ENCODE measurements around the gene SLC7A14.

Gene SLC7A14

DNA sequence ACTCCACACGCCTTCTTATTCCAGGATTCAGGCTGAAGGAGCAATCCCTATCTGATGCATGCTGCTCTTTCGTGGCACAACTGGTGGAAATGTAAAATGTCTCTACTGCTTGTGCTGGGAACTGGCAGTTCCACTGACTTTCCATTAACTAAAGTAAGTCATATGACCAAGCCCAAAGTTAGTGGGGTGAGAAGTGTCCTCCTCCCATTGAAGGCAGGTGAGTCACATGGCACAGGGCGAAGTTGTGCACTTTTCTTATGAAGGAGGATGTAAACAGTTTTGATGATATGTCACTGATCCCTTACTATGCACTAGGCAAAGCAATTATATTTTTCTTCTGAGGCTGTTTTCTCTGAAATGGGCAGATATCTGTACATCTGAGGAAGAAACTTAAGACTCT is 51.6 kb downstream of the SLC7A14 start:
- DNase-seq (ENCODE audit: low read depth) = no peak

DNA sequence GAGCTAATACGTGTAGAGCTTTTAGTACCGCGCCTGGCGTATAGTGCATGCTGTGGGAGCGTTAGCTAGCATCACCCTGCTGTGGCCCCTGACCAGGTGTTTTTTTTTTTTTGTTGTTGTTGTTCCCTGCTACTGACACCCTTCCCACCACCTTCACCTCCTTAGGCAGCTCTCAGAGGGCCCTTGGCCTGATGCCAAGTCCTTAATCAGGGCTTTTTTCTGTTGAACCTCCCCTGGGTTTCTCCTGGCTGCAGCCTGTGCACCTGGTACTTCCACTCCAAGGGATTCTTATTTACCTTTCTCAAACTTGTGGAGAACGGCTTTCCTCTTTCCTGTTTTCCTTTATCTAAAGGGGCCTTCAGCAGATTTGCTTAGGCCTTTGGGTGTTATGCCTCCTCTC is 53.3 kb downstream of the SLC7A14 start:
- no peak for DNase-seq (ENCODE audit: low read depth)

DNA sequence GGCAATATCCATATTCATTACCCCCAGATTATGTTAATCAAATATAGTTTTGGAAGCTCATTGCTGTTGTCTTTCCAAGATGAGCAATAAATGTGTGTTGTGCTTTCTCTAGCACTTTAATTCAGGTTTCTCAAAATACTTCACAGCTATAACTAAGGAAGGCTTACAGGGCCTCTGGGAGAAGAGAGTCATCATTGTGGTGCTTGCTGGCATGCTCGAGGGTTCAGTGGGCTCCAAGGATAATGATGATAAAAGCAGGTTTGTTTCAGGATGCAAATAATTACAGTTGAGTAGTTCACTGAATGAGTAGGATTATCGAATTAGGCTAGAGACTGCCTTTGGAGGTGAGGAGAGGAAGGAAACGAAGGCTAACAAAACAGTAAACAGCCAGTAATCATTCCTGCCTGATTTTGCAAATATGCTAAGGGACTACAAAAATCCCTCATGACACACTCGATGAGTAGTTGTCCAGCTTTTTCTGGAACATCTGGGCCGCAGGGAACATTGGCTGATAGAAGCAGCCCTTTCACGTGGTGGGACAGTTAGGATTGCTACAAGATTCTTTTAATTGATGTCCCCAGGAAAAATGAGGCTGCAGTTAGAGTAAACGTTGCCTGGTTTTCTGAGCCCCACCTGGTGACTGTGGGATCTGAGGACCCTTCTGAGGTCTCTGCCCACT is 54.1 kb downstream of the SLC7A14 start:
- no peak for DNase-seq (ENCODE audit: low read depth)

DNA sequence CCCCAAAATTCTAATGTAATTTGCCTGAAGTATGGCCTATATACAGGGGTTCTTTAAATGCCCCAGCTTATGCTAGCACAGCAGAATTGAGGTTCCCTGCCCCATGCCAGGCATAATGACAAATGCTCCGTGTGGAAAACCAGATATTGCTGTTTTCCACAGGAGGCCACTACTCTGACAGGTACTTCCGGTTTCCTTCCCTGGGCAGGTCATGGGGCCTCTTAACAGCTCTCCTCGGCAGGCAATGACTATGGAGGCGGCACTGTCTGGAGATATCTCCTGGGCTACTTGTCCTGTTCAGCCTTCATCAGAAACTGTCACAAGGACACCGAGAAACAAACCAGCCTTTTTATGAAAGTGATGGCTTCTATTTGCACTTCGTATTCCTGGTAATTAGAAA is 54.8 kb downstream of the SLC7A14 start:
- no peak for DNase-seq (ENCODE audit: low read depth)

DNA sequence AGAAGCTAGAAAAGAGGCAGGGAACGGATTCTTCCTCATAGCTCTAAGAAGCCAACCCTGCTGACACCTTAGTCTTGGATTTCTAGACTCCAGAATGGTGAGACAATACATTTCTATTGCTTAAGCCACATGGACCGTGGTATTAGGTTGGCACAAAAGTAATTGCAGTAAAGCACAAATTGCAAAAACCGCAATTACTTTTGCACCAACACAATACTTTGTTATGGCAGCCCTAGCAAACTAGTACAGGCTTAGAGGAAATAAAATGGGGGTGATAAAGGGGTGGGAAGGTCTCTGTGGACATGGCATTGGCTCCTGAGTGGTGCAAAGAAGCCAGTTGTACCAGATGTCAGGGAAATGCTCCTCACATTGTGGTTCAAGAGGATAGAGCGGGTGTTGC is 56.0 kb downstream of the SLC7A14 start:
- DNase-seq (ENCODE audit: low read depth) = no peak

DNA sequence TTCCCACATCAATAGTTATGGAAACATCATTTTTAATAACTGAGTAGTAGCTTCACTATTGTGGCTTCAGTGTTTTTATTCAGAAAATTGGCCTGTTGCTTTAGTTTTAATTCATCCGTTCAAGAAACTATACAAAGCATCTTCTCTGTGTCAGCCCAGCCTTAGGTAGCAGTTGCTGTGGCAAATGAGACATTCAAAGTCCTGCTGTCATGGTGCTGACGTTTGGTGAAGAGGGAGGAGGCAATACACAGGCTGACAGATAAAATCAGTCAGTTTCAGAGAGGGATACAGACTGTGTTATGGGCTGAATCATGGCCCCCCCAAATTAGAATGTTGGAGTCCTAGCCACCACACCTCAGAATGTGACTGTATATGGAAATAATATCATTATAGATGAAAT is 56.5 kb downstream of the SLC7A14 start:
- no peak for DNase-seq (ENCODE audit: low read depth)

DNA sequence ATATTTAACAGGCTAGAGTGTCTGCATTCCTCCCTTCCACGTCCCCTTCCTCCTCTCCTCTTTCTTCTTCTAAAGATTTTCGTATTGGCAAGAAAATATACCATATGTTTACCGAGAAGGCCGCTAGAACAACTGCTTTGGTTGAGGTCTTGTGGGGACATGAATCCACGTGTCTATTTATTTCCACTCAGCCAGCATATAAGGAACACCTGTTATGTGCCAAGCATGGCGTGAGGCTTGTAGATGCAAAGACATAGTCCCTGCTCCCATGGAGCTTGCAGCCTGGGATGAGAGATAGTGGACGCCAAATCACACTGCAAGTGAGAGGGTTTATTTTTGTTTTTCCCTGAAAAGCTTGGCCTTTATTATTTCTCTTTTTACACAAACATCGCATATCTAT is 57.1 kb downstream of the SLC7A14 start:
- no peak for DNase-seq (ENCODE audit: low read depth)

DNA sequence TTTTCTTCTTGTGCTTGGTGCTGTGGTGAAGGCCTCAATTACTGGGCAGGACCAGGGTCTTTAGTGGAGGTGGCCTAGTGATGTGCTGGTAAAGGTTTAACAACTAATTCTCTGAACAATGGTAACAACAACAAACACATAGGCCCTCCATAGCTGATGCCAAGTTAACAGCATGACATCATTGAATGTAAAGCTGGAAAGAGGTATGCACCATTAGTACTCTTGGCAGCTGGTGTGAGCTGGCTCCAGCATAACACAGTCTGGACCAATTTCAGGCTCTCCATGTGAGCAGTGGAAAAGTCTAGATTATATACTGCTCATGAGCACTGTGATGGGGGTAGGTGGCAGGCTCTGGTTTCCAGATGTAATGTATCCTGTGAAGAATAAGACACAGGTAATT is 61.8 kb downstream of the SLC7A14 start:
- DNase-seq (ENCODE audit: low read depth) = no peak

DNA sequence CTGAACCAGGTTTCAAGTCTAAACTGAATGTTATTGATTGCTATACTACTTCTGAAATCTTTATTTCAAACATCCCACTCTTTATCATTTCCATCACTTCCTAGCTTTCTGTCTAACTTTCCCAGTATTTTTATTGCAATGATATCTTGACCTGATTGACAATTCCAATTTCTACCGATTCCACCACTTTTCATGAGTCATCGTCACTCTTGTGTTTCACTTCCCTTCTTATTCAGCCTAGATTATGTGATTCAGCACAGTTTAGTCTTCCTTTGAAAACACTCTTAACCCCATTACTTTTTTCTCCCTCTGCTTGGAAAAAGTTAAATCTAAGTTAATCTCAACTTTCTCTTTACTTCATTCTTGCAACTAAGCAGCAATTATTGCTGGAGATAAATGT is 62.6 kb downstream of the SLC7A14 start:
- DNase-seq (ENCODE audit: low read depth) = no peak

DNA sequence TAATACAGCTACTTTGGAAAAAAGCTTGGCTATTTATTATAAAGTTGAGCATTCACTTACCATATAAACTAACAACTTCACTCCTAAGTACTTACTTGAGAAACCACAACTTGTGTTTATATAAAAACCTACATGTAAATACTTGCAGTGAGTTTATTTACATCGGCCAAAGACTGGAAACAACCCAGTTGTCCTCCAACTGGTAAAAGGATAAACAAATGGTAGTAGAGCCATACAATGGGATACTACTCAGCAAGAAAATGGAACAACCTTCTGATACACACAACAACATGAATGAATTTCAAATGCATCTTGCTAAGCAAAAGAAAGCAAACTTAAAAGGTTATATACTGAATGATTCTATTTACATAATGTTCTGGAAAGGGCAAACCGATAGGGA is 63.7 kb downstream of the SLC7A14 start:
- DNase-seq (ENCODE audit: low read depth) = no peak

DNA sequence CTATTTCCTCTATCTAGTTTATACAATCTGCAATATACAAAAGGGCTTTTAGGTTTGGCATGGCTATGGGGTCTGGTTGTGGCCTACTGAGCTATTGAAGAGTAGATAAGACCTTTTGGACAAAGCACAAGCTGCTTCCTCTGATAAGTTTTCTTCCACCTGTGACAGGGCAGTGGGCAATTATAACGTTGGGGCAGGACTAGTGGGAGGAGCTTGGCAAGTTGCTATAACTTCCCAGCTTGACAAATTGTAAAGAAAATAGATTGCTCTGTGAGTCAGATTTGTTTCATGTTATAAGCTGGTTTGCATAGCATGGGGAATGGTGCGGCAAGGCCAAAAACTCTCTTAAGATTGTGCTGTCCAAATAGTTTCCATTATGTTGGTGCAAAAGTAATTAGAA is 64.9 kb downstream of the SLC7A14 start:
- DNase-seq (ENCODE audit: low read depth) = no peak

DNA sequence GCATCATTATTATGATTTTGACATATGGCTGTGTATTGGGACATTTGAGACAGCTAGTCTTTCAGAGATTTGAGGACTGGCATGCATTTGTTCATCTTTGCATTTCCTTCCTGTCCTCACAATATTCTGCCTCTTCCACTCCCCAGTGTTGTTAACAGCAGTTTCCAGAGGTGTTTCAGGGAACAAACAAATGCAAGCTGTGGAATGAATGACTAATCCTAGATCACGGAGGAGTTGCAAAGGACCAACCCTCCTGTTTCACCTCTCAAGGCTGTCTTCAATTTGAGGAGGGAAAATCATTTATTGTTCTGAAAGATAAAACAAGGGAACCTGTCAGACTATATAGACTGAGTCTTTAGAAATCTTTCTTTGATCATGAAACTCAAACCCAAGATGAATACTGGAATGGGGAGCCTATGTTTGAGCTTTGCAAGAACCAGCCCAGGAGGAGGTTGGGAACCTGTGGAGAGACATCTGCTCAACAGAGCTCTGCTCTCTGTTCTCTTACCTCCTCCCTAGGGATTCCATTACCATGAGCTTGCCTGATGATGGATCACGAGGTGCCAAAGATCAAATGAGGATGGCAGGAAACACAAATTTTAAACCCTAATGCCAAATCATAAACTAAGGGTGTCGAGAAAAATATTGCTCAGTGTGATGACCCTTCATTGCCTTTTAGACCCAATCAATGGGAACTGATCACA is 68.5 kb downstream of the SLC7A14 start:
- no peak for DNase-seq (ENCODE audit: low read depth)

DNA sequence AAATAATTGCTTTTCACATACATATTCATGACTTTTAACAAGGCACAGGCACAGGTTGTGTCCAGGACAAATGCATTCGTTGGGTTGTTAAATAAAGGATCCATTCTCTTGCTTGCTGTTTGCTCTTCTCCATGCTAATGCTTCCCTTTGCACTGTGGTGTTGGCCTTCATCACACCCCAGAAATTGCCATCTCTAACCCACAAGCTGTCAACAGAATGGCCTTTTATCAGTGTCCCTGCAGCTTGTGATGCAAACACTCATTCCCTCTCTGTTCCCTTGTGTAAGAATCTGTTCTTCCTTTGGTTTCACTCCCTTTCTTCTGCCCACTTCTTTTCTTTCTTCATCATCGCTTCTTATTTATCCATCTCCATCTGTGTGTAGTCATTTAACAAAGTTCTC is 72.2 kb downstream of the SLC7A14 start:
- DNase-seq (ENCODE audit: low read depth) = no peak

DNA sequence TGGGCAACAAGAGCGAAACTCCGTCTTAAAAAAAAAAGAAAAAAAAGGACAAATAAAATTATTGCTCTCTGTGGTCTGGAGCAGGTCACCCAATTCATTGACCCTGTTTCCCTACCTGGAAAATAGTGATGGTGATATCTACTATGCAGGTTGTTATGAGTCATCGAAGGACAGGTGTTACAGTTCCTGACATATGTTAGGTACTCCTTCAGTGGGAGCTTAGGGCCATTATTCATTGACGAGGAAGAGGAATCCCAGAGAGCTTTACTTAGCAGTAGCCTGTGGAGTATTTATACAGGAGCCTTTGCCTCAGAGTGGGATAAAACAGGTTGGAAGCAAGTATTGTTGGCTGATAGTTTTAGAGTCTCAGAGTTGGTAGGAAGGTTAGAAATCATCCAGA is 74.5 kb downstream of the SLC7A14 start:
- DNase-seq (ENCODE audit: low read depth) = no peak

DNA sequence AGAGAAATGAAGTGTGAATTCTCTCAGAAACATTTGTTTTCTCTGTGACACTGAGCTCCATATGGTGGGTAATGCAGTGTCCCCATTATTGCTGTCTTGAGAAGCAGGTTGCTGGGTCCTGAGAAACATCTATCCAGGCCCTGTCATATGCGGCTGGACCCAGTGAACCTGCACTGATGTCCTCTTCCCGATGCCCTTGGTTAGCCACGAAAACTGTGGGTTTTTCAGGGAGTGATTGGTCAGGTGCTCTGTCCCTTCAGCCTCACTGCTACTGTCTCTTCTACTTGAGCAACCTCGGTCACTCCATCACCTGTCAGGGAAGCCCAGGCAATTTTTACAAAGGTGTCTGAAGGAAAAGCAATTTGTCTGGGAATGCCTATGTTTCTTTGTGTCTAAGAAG is 77.0 kb downstream of the SLC7A14 start:
- no peak for DNase-seq (ENCODE audit: low read depth)

DNA sequence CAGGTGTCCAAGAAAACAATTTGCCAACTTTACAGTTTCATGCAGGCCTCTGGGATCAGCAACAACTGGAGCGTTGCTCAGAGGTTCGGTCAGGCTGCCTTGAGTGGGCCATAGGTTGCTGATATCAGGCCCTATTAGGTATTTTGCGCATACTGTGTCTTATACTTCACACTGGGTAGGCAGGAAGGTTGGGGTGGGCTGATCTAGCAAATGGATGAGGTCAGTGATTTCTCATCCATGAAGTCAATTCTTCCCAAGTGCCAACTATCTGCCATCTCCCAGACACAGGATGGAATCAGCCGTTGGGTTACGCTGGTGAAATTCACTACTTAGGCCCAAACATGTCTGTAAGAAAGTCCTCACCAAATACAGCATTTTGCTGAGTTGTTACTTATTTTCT is 77.6 kb downstream of the SLC7A14 start:
- DNase-seq (ENCODE audit: low read depth) = no peak

DNA sequence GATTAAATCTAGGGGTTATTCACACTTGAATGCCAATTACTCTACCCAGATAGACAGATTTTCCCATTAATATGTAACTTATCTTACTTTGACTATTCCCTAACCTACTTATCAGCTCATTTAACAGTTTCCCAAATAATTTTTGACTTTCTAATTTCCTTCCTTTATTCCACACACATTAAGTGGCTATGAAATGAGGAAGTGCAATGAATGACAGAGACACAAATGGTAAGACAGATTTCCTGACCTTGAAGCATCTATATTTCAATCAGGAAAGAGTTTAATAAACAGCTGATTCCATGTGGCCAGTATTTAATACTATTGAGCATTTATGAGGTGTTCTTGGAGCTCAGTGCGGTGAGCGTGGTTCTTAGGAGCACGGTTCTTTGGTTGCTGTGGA is 78.8 kb downstream of the SLC7A14 start:
- DNase-seq (ENCODE audit: low read depth) = no peak

DNA sequence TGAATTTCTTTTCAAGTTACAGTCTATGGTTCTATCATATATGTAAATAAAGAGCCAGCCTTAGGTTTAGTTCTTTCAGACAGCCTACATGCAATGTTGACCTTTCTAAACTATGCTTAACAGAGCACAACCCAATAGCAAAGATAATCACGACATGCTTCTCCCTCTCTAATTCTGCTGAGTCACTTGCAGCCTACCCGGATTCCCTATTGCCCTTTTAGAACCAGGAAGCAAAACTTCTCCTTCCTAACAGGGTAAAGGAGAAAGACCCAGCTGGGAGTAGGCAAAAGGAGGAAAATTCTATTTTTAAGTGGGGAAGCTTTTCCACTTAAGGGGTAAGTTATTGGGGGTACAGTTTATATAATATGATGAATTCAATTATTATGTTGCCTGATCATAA is 79.3 kb downstream of the SLC7A14 start:
- no peak for DNase-seq (ENCODE audit: low read depth)

DNA sequence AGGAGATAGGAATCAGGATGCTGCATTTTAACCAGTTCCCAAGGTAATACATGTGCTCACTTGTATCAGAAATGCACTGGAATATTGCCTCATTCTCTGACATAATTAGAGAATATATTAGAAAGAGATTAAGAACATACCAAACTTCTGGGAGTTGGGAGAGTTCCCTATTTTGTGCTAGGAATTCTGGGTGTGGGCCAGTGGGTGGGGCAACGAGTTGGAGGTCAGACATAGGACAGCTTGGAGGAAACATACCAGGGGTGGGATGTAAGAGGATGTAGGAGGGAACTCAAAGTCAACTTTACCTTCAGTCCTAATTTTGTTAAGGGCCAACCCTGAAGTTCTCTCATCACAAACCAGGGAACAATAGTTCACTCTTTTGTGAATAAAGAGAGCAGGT is 83.6 kb downstream of the SLC7A14 start:
- no peak for DNase-seq (ENCODE audit: low read depth)

DNA sequence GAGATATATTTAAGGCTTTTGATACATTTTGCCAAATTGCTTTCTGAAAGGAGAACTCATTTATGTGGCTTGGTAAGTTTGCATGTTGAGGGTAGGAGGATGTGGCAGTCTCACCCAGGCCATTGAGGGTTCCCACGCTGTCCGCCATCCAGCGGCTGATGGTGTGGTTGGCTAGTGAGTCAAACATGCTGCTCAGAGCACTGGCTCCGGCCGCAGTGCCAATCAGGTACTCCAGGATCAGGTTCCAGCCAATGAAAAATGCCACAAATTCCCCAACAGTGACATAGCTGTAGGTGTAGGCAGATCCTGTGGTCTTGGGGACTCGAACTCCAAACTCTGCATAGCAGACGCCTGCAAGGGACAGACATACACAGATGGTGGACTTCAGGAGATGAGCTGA is 84.9 kb downstream of the SLC7A14 start:
- no peak for DNase-seq (ENCODE audit: low read depth)

DNA sequence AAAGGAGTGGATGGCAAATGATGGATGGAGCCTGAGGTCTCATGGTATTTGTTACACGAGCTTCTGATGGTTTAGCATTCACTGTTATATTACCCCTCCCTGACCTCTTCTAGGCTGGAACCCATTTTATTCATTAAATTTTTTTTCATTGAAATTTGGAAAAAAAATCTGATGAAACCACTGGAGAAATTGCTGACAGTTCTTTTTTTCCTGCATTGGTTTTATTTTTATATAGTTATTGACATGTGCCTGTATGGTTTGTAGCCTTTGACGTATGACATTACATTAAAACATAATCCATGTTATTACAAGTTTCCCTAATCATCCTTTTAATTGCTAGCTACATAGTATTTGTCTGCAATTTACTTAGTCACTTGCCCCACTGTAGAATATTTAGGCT is 85.4 kb downstream of the SLC7A14 start:
- no peak for DNase-seq (ENCODE audit: low read depth)

DNA sequence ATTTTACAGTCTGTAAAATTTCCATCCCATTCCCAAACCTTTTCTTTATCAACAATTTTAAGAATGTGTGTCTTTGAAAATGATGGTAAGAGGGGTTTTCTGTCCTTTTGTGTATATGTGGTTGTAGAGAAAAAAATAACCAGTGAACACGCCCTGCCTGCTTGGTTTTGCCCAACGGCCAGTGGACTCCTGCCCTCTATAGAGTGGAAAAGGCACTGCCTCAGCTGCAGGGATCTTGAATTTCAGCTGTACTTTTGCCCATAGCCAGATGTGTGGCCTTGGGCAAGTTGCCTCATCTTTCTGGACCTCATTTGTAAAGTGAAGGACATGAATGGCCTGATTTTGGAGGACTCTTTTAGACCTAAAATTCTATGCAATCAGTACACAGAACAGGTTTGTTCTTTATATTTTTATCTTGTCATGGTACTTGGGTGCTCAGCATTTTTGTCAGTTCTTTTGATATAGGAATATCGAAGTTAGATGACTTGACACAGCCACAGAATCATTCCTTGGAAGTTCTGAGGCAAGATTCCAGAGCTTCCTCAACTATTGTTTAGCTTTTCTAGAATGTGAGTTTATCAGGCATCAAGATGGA is 86.2 kb downstream of the SLC7A14 start:
- no peak for DNase-seq (ENCODE audit: low read depth)

DNA sequence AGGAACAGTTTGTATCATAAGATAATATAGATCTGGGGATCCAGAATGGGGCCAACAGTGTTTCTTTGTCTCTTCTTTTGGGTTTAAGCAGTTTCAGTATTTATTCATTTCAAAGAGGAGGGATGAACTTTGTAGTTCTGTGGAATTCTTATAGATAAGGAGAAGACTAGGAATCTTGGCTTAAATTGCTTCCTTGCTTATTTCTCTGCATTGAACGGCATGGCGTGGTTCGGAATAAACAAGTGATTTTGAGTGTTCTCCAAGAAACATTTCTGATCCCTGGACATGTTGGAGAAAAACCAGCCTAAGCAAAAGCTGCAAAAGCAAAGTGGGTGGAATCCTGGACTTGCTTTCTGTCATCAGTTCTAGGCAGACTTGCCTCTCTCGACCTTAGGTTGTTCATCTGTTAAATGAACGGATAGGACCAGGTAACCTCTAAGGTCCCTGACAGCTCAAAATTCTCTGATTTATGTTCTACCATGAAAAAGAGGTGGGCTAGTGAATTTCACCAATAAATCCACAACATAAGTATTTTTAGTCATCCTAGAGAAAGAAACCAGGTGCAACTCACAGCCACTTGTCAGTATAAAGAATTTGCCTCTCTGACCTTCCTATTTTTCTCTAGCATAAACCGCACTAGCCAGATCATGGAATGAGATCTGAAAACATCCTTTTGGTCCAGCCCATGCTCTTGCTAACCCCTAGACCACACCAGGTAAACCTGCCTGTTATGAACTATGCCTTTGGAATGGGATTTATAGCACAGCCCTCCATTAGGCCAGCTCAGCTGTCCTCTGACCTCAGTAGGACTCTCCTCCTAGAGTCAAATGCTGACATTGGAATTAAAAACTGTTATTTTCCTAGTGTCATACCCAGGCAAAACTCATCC is 88.4 kb downstream of the SLC7A14 start:
- DNase-seq (ENCODE audit: low read depth) = no peak

All from HS-5 (cell line).